Adipocyte (in vitro differentiated cells): Measurements from ENCODE around the gene CDCA8.
"Not testable (repeated sequence)": the region's sequence is repeated elsewhere in the genome, so short reads cannot be mapped to it uniquely, and the experiment has no call there.

Experiments
- DNase-seq: peaks from one replicate; pipeline ENCODE4 v3.0.0-alpha.2; 2015; ENCODE audit warnings: low read depth
- H3K27me3 ChIP-seq: replicated peaks from 2 replicates; pipeline ENCODE4 v1.7.0; 2013; ENCODE audit warnings: mild to moderate bottlenecking, low read length, moderate library complexity; ENCODE audit not compliant: control insufficient read depth, insufficient read depth
- H3K36me3 ChIP-seq: 2 replicates; pipeline ENCODE4 v1.7.0; 2013; ENCODE audit warnings: low read length, mild to moderate bottlenecking, moderate library complexity; ENCODE audit not compliant: control insufficient read depth, insufficient read depth, severe bottlenecking
- H3K4me1 ChIP-seq: 2 replicates; pipeline ENCODE4 v1.7.0; 2013; ENCODE audit warnings: mild to moderate bottlenecking, low read length, moderate library complexity; ENCODE audit not compliant: control insufficient read depth, insufficient read depth
- H3K4me3 ChIP-seq: 2 replicates; pipeline ENCODE4 v1.7.0; 2013; ENCODE audit warnings: mild to moderate bottlenecking, low read length, moderate library complexity
- H3K9ac ChIP-seq: 2 replicates; pipeline ENCODE4 v1.7.0; 2013; ENCODE audit warnings: mild to moderate bottlenecking, low read length, moderate library complexity
- H3K9me3 ChIP-seq: 2 replicates; pipeline ENCODE4 v1.7.0; 2013; ENCODE audit warnings: mild to moderate bottlenecking, low read length, moderate library complexity; ENCODE audit not compliant: control insufficient read depth

The CDCA8 gene

GRCh38 chr1:37725851-37726613 lies 33.7 kb downstream of the CDCA8 start:
- Histone ChIP-seq H3K27me3 (peaks cover 58% of the 10 kb centered on the region), H3K4me3 (no peak overlapping the region), H3K9me3 (no peaks in the 10 kb centered on the region), H3K4me1 (no peaks in the 10 kb centered on the region), H3K9ac (no peak overlapping the region), H3K36me3 (no peaks in the 10 kb centered on the region)
- DNase-seq = no peak

- H3K36me3 ChIP-seq = no peaks in the 10 kb centered on the region
- DNase-seq = no peak
- no peak overlapping the region for H3K9ac ChIP-seq
- no peaks in the 10 kb centered on the region for H3K9me3 ChIP-seq
- no peaks in the 10 kb centered on the region for H3K4me1 ChIP-seq
- peaks cover 65% of the 10 kb centered on the region for H3K27me3 ChIP-seq
- no peak overlapping the region for H3K4me3 ChIP-seq
Observed at GRCh38 chr1:37726751-37727585, 34.7 kb downstream of the CDCA8 start.

- H3K9me3 ChIP-seq = no peaks in the 10 kb centered on the region
- H3K27me3 ChIP-seq = peaks cover 72% of the 10 kb centered on the region
- no peak for DNase-seq
- H3K36me3 ChIP-seq = no peaks in the 10 kb centered on the region
- no peak overlapping the region for H3K4me3 ChIP-seq
- H3K9ac ChIP-seq = no peak overlapping the region
- no peaks in the 10 kb centered on the region for H3K4me1 ChIP-seq
Observed at GRCh38 chr1:37728416-37728815, 36.1 kb downstream of the CDCA8 start.

GRCh38 chr1:37730376-37730775 lies 38.1 kb downstream of the CDCA8 start:
- no peak for DNase-seq
- H3K36me3 ChIP-seq = no peaks in the 10 kb centered on the region
- H3K9ac ChIP-seq = no peak overlapping the region
- no peaks in the 10 kb centered on the region for H3K9me3 ChIP-seq
- H3K4me3 ChIP-seq = no peak overlapping the region
- H3K4me1 ChIP-seq = no peaks in the 10 kb centered on the region
- H3K27me3 ChIP-seq = peaks cover 79% of the 10 kb centered on the region

- H3K27me3 ChIP-seq = peaks cover 75% of the 10 kb centered on the region
- H3K9ac ChIP-seq = no peak overlapping the region
- no peak for DNase-seq
- H3K4me1 ChIP-seq = no peaks in the 10 kb centered on the region
- H3K4me3 ChIP-seq = no peak overlapping the region
- no peaks in the 10 kb centered on the region for H3K9me3 ChIP-seq
- H3K36me3 ChIP-seq = no peaks in the 10 kb centered on the region
Observed at GRCh38 chr1:37731312-37732019, 39.1 kb downstream of the CDCA8 start.

- H3K4me3 ChIP-seq = no peak overlapping the region
- H3K36me3 ChIP-seq = no peaks in the 10 kb centered on the region
- H3K9ac ChIP-seq = no peak overlapping the region
- peaks cover 4% of the 10 kb centered on the region for H3K9me3 ChIP-seq
- DNase-seq = no peak
- no peaks in the 10 kb centered on the region for H3K4me1 ChIP-seq
- H3K27me3 ChIP-seq = peaks cover 70% of the 10 kb centered on the region
Observed at GRCh38 chr1:37732111-37732780, 39.9 kb downstream of the CDCA8 start.

GRCh38 chr1:37734629-37735591 lies 42.6 kb downstream of the CDCA8 start:
- H3K27me3 ChIP-seq = peaks cover 52% of the 10 kb centered on the region
- H3K4me1 ChIP-seq = no peaks in the 10 kb centered on the region
- no peak overlapping the region for H3K9ac ChIP-seq
- peaks cover 6% of the 10 kb centered on the region for H3K9me3 ChIP-seq
- H3K36me3 ChIP-seq = no peaks in the 10 kb centered on the region
- DNase-seq = no peak
- no peak overlapping the region for H3K4me3 ChIP-seq

GRCh38 chr1:37737975-37738374 lies 45.7 kb downstream of the CDCA8 start:
- not testable (repeated sequence) for H3K9ac ChIP-seq, DNase-seq, H3K36me3 ChIP-seq, H3K4me1 ChIP-seq, H3K4me3 ChIP-seq
- peaks cover 44% of the 10 kb centered on the region for H3K27me3 ChIP-seq
- H3K9me3 ChIP-seq = peaks cover 11% of the 10 kb centered on the region

- H3K4me1 ChIP-seq, H3K36me3 ChIP-seq, H3K4me3 ChIP-seq, DNase-seq, H3K9ac ChIP-seq: not testable (repeated sequence)
- Histone ChIP-seq H3K9me3 (peaks cover 11% of the 10 kb centered on the region), H3K27me3 (peaks cover 41% of the 10 kb centered on the region)
Observed at GRCh38 chr1:37738619-37739018, 46.3 kb downstream of the CDCA8 start.

GRCh38 chr1:37739222-37739621 lies 46.9 kb downstream of the CDCA8 start:
- Histone ChIP-seq H3K36me3 (no peaks in the 10 kb centered on the region), H3K4me3 (no peak overlapping the region), H3K27me3 (peaks cover 38% of the 10 kb centered on the region), H3K9ac (no peak overlapping the region), H3K9me3 (peaks cover 11% of the 10 kb centered on the region), H3K4me1 (no peaks in the 10 kb centered on the region)
- no peak for DNase-seq
